ENCODE measurements around the gene MBD6.

- TF ChIP-seq CTCF (IDR thresholded peaks at IDR 0.05 in 4 of 5, conservative IDR thresholded peaks at IDR 0.05 in 1 of 5) (no peak), POLR2A (IDR thresholded peaks at IDR 0.05) (no peak)
These were observed 41.0 kb upstream of the MBD6 start for GRCh38 chr12:57481671-57482070.
